ENCODE data around the gene RNH1.

Gene RNH1

DNA sequence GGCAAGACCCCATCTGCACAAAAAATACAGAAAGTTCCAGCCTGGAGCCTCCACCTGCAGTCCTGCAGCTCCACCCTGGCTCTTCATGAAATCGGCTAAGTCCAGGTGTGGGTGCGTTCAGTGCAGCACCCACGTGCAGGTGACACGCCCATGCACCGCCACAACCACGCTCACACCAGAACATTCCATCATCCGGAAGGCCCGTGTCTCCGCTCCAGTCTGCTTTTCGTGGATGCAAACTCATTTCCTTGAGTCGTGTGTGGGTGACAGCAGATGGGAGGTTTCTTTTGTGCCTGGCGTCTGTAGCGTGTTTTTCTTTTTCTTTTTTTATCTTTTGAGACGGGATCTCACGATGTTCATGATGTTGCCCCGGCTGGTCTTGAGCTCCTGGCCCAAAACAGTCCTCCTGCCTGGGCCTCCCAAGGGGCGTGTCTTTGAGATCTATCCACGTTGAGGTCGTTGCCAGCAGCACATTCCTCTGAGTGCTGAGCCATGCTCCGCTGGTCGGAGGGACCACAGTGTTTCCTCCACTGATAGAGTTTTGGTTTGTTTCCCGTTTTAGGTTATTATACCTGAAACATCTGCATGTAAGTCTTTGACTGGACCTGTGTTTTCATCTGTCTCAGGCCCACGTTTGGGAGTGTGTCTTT is 49.8 kb downstream of the RNH1 start:
- DNase-seq (ENCODE audit: low spot score) = no peak

DNA sequence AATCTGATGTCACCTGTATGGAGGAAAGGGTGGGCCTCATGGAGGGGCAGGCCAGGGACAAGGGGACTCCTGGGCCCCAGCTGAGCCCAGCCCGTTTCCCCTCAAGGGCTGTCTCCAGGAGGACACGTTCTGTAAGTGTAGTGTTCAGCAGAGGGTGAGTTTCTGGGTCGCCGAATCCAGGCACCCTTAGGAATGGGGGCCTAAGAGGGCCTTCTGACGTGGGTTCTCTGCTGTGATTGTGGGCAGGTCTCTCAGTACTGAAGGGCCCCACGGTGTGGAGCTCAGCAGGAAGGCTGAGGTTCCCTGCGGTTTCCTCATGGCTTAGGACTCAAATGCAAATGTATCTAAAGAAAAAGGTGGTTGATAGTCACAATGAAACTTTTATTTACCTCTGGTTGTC is 50.5 kb downstream of the RNH1 start:
- no peak for DNase-seq (ENCODE audit: low spot score)

DNA sequence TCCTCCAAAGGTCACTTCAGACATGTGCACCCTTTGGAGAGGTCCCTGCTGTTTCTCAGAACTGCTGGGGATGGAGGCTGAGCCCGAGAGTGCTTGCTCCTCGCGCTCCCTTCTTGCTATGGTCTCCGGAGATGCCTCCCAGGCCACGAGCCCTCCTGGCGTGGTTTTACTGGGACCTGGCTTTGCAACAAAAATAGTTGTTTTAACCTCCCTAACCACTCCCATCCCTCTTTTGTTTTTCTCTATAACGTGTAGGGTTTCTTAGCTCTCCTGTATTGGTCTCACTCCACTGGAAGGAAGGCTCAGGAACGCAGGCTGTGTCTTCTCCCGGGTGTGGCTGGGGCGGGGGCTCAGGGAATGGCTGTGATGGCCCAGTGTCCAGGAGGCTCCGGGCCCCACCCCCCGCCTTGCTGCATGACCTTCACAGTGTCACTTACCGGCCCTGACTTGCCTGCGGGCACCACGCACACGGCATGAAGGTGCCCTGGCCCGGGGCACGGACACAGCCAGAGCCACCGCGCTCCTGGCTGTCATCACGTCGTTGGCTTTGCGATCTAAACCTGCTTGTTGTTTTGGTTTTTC is 51.4 kb downstream of the RNH1 start:
- DNase-seq (ENCODE audit: low spot score) = no peak

DNA sequence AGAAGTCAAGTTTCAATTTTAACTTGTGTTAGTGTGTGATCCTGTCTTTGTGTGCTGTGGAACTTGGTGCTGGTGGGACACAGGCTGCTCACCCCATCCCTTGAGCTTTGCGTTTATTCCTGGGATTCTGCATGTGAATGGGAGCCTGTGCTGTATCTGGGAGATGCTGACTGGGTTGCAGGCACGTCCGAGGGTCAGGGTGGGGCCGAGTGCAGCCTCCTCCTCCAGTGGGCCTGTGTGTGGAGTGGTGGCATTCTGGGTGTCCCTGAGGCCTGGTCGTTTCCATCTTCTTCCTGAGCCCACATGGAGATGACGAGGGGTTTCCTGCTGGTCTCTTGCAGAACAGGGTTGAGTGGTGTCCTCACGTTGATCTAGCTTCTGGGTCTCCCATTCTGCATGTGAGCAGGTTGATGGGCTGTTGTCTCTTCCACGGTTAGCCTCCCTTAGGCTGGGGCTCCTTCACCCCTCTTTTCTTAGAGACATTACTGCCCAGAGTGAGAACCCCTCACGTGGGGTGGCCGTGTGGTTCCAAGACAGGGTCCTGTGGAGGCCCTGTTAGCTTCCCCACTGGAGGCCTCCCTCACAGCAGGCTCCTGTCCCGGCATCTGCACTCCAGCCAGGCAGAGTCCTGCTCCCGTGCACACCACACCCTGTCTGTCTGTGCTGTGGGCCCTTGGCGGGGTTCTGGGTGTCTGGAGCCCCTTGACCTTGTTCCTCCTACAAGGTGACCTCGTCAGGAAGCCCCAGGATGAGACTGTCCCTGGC is 52.1 kb downstream of the RNH1 start:
- no peak for DNase-seq (ENCODE audit: low spot score)

- DNase-seq (ENCODE audit: low spot score) = no peak
Measured at GRCh38 chr11:454043-454442, 53.0 kb downstream of the RNH1 start.

DNA sequence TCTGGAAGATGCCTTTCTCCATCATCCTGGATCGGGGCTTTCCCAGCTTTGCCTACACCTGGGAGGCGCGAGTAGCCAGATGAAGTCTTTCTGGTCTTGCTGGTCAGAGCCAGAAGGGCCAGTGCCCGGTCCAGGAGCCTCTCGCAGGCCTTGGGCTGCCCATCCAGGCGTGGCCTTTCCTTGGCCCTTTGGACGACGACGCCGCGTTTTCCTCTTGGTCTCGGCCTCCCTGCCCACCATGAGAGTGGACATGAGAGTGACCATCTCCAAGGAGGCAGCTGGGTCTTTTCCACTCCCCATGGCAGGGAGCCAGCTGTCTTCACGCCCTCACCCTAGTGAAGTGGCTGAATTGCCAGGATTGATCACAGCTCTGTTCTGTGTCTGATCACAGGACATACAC is 53.5 kb downstream of the RNH1 start:
- DNase-seq (ENCODE audit: low spot score) = no peak

GRCh38 chr11:452916-453527 is 54.0 kb downstream of the RNH1 start:
- no peak for DNase-seq (ENCODE audit: low spot score)

- DNase-seq (ENCODE audit: low spot score) = no peak
Measured at GRCh38 chr11:452203-452744, 54.8 kb downstream of the RNH1 start.

GRCh38 chr11:451738-452137 is 55.3 kb downstream of the RNH1 start:
- no peak for DNase-seq (ENCODE audit: low spot score)

DNA sequence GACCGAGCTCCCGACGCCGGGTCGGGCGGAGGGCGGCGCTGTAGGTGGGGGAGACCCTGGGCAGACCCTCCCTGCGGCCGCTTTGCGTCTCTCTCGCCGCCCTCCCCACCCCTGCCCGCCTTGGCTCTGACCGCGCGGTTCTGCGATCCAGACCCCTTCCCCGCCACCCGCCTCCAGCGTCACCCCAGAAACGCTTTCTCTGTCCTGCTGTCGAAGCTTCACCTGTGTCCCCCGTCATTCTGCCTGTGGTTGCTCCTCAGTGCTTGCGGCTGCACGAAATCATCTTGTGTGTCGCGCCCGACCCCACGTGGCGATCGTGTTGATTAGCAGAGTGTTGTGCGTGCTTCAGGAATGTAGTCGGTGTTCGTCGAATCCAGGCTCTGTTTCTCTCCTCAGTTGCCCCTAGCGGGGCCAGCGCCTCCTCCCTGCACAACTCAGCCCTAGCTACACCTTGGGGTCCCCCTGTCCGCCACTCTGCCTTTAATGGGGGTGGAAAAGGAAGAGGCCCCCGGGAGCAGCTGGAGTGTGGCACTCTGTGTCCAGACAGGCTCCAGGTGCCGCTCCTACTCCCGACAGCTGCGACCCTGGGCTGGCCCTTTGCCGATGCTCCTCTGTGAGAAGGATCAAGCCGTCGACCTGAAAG is 56.1 kb downstream of the RNH1 start:
- DNase-seq (ENCODE audit: low spot score) = peak; percentile 77

GRCh38 chr11:449889-450808 is 56.9 kb downstream of the RNH1 start, which contains the start of gene PTDSS2:
PTDSS2 (plus strand) TSS chr11:450279; CDS start chr11:450456, 177 bp downstream.
- peak; percentile 91 for DNase-seq (ENCODE audit: low spot score)

DNA sequence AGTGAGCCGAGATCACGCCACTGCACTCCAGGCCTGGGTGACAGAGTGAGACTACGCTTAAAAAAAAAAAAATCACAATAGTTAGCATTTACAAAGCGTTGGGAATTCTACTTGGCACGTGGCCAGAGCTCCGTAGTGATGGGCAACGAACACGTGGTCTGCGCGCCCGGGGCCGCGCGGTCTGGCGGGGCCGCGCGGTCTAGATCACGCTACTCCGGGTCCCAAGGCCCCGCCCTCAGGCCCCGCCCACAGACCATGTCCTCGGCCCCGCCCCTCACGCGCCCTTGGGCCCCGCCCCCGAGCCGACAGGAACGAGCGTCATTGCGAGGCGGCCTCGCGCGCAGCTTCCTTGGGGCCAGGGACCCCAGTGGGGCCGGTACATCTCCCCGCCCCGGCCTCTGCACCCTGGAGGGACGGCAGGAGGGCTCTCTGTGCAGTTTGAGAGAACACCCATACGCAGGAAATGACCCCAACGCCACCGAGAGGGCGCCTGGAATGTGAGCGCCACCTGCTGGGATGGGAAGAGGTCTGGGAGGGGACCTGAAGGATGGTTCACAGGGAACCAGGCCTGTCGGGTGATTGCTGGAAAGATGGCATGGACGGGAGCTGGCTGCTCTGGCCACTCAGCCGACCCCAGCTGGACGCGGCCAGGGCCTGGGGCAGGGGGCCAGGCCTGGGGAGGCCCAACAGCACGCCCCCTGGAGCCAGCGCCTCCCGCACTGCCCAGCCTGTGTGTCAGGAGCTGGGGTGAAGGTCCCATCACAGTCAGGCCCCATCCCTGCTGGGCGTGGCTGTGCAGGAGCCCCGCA is 58.9 kb downstream of the RNH1 start:
- peak; percentile 92 for DNase-seq (ENCODE audit: low spot score)

DNA sequence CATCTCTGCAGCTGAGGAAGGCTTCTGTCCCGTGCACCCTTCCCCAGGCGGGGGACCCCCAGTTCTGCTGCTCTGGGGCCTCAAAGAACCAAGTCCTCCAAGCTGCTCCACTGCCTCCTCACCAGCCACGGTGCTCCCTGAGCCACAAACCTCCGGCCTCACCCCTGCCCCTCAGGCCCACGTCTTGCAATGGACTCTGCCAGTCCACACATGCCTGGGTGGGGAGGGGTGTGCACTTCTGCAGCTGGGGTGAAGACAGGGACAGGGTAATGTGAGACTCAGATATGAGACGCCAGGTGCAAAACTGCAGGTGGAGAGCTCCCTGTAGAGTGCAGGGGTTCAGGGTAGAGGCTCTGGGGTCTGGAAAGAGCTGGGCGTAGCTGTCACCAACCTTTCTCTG is 60.2 kb downstream of the RNH1 start:
- DNase-seq (ENCODE audit: low spot score) = no peak

- DNase-seq (ENCODE audit: low spot score) = no peak
Measured at GRCh38 chr11:445765-446588, 61.1 kb downstream of the RNH1 start.
